K562 (cell line): ENCODE data around the gene NAP1L1. TPM values are rescaled to one million over a fixed set of nuclear protein-coding genes. Genes with fewer than 3 reads are reported as not detected.

ENCODE experiments used
- ATF2 ChIP-seq: sonication (generic); formaldehyde crosslinking; IDR thresholded peaks from 2 replicates; pipeline ENCODE4 v1.8.1; 2022; ENCODE audit warnings: missing genetic modification reagents
- BDP1 ChIP-seq: IDR thresholded peaks from 3 replicates; pipeline ENCODE4 v1.6.1; 2011; ENCODE audit not compliant: insufficient read length, insufficient read depth
- CBFB ChIP-seq: sonication (generic); formaldehyde crosslinking; IDR thresholded peaks from 2 replicates; pipeline ENCODE4 v1.4.0; 2020; ENCODE audit warnings: mild to moderate bottlenecking, missing genetic modification reagents
- CBX3 ChIP-seq, 2 experiments: IDR thresholded peaks; 1 replicate in 1 of 2; 2 replicates in 1 of 2; pipeline ENCODE4 v1.6.1; 2012; ENCODE audit warnings: inconsistent platforms in 2 of 2, low read length in 2 of 2, borderline replicate concordance in 1 of 2, control low read depth in 1 of 2
- EP400 ChIP-seq: fragments of 450-650 bp; IDR thresholded peaks from 2 replicates; pipeline ENCODE4 v1.6.1; 2017; ENCODE audit warnings: antibody characterized with exemption, mild to moderate bottlenecking, moderate library complexity
- KDM1A ChIP-seq, 2 experiments: fragments of 450-650 bp; IDR thresholded peaks; 2 replicates each; pipeline ENCODE4 v1.6.1; 2016; ENCODE audit warnings: mild to moderate bottlenecking in 2 of 2
- KLF16 ChIP-seq: IDR thresholded peaks from 2 replicates; pipeline ENCODE4 v1.6.1; 2016; ENCODE audit warnings: antibody characterized with exemption
- MCM2 ChIP-seq: fragments of 450-650 bp; IDR thresholded peaks from 2 replicates; pipeline ENCODE4 v1.6.1; 2017; ENCODE audit warnings: low read depth, mild to moderate bottlenecking
- MYNN ChIP-seq, 2 experiments: sonication (generic); formaldehyde crosslinking in 1 of 2; IDR thresholded peaks; 2 replicates each; pipeline versions ENCODE4 v1.5.0 to v1.6.1; 2016 to 2020; ENCODE audit warnings: antibody characterized with exemption in 1 of 2, missing genetic modification reagents in 1 of 2
- NBN ChIP-seq: fragments of 450-650 bp; IDR thresholded peaks from 2 replicates; pipeline ENCODE4 v1.6.1; 2016; ENCODE audit warnings: low read depth, mild to moderate bottlenecking
- NRF1 ChIP-seq, 2 experiments: fragments of 450-650 bp; IDR thresholded peaks in 1 of 2; conservative IDR thresholded peaks in 1 of 2; 2 replicates each; pipeline ENCODE4 v1.6.1; 2014; ENCODE audit warnings: mild to moderate bottlenecking in 2 of 2
- RFX7 ChIP-seq: fragments of 250-450 bp; sonication (Bioruptor Pico); IDR thresholded peaks from 2 replicates; pipeline ENCODE4 v1.5.1; 2021; ENCODE audit warnings: mild to moderate bottlenecking
- RHOXF2B ChIP-seq: fragments of 250-450 bp; sonication (Bioruptor Pico); conservative IDR thresholded peaks from 2 replicates; pipeline ENCODE4 v1.5.1; 2021
- ZNF124 ChIP-seq: sonication (generic); formaldehyde crosslinking; IDR thresholded peaks from 2 replicates; pipeline ENCODE4 v1.8.1; 2022; ENCODE audit warnings: missing genetic modification reagents
- ZNF311 ChIP-seq: fragments of 250-450 bp; sonication (Bioruptor Pico); IDR thresholded peaks from 2 replicates; pipeline ENCODE4 v1.4.0; 2020; ENCODE audit warnings: mild to moderate bottlenecking, moderate library complexity
- ZNF431 ChIP-seq: sonication (generic); formaldehyde crosslinking; IDR thresholded peaks from 2 replicates; pipeline ENCODE4 v1.8.0; 2022; ENCODE audit warnings: mild to moderate bottlenecking, missing genetic modification reagents
- polyA plus RNA-seq, 8 experiments: library from polyadenylated mRNA; depleted of rRNA in 4 of 8; stranded (reverse) in 5 of 8; unstranded in 3 of 8; fragments of >200 nt; fragmentation: Nextera tagmentation in 2 of 8; fragmentation: Illumina TruSeq in 1 of 8; extraction: Ambion mirVana in 2 of 8; extraction: Trizol in 1 of 8; gene quantifications; 2 replicates each; pipeline versions ENCODE4 v1.2.1 to v1.2.3, GENCODE V29; 2011 to 2014; ENCODE audit warnings: inconsistent platforms in 1 of 8, missing spikeins in 1 of 8
- total RNA-seq, 7 experiments: library from RNA; depleted of rRNA in 6 of 7; stranded (reverse); fragments of >200 nt in 6 of 7; fragmentation: Illumina TruSeq in 2 of 7; extraction: Trizol in 2 of 7; gene quantifications; 2 replicates each; pipeline versions ENCODE4 v1.2.1 to v1.2.3, GENCODE V29; 2011 to 2021; ENCODE audit warnings: low replicate concordance in 1 of 7
- TF ChIP-seq, protein P1 (sequence below): sonication (generic); formaldehyde crosslinking; IDR thresholded peaks from 2 replicates; pipeline ENCODE4 v1.8.0; 2022; ENCODE audit warnings: mild to moderate bottlenecking, missing genetic modification reagents
- TF ChIP-seq, protein P2 (sequence below): IDR thresholded peaks from 2 replicates; pipeline ENCODE4 v1.6.1; 2016; ENCODE audit warnings: missing genetic modification characterization, missing compliant biosample characterization
- TF ChIP-seq, protein P3 (sequence below): fragments of 250-450 bp; sonication (Bioruptor Pico); IDR thresholded peaks from 2 replicates; pipeline ENCODE4 v1.5.0; 2020; ENCODE audit warnings: mild to moderate bottlenecking, borderline replicate concordance

The NAP1L1 gene
- total and polyA plus RNA-seq, 9 of the 15 experiments (the other 6 are each of a cell fraction or from before 2014, with no cell fraction given), result 287 to 747 (median 450) TPM

- no peak for TF ChIP-seq CBFB (CRISPR knock-in tag)
- TF ChIP-seq RFX7 (CRISPR knock-in tag), result no peak
- no peak for TF ChIP-seq ZNF431 (CRISPR knock-in tag)
- TF ChIP-seq ZNF124 (CRISPR knock-in tag), result no peak
- TF ChIP-seq ATF2 (CRISPR knock-in tag), result no peak
- 0 out of 2 replicates have a peak, but pooled peaks have one; percentile 32 for TF ChIP-seq NBN
- TF ChIP-seq MYNN (IDR thresholded peaks at IDR 0.05), result peak; percentile 95
- TF ChIP-seq MYNN (CRISPR knock-in tag; IDR thresholded peaks at IDR 0.05), result no peak
- TF ChIP-seq KDM1A (IDR thresholded peaks at IDR 0.05), result 0 out of 4 replicates have a peak, but pooled peaks of 1 of the 2 experiments have one; percentile 12
- no peak; the same call in 1 of the 2 replicates for TF ChIP-seq KLF16
- TF ChIP-seq CBX3 (IDR thresholded peaks at IDR 0.05; ENCODE audit: borderline replicate concordance in 1 of 2, low read length in 2 of 2), result no peak
- no peak for TF ChIP-seq BDP1
- TF ChIP-seq, protein P1, sequence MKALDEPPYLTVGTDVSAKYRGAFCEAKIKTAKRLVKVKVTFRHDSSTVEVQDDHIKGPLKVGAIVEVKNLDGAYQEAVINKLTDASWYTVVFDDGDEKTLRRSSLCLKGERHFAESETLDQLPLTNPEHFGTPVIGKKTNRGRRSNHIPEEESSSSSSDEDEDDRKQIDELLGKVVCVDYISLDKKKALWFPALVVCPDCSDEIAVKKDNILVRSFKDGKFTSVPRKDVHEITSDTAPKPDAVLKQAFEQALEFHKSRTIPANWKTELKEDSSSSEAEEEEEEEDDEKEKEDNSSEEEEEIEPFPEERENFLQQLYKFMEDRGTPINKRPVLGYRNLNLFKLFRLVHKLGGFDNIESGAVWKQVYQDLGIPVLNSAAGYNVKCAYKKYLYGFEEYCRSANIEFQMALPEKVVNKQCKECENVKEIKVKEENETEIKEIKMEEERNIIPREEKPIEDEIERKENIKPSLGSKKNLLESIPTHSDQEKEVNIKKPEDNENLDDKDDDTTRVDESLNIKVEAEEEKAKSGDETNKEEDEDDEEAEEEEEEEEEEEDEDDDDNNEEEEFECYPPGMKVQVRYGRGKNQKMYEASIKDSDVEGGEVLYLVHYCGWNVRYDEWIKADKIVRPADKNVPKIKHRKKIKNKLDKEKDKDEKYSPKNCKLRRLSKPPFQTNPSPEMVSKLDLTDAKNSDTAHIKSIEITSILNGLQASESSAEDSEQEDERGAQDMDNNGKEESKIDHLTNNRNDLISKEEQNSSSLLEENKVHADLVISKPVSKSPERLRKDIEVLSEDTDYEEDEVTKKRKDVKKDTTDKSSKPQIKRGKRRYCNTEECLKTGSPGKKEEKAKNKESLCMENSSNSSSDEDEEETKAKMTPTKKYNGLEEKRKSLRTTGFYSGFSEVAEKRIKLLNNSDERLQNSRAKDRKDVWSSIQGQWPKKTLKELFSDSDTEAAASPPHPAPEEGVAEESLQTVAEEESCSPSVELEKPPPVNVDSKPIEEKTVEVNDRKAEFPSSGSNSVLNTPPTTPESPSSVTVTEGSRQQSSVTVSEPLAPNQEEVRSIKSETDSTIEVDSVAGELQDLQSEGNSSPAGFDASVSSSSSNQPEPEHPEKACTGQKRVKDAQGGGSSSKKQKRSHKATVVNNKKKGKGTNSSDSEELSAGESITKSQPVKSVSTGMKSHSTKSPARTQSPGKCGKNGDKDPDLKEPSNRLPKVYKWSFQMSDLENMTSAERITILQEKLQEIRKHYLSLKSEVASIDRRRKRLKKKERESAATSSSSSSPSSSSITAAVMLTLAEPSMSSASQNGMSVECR, result no peak
- TF ChIP-seq MCM2, result no peak
- TF ChIP-seq RHOXF2B (CRISPR knock-in tag), result no peak
- TF ChIP-seq, protein P2, sequence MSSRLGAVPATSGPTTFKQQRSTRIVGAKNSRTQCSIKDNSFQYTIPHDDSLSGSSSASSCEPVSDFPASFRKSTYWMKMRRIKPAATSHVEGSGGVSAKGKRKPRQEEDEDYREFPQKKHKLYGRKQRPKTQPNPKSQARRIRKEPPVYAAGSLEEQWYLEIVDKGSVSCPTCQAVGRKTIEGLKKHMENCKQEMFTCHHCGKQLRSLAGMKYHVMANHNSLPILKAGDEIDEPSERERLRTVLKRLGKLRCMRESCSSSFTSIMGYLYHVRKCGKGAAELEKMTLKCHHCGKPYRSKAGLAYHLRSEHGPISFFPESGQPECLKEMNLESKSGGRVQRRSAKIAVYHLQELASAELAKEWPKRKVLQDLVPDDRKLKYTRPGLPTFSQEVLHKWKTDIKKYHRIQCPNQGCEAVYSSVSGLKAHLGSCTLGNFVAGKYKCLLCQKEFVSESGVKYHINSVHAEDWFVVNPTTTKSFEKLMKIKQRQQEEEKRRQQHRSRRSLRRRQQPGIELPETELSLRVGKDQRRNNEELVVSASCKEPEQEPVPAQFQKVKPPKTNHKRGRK (tag), result no peak
- TF ChIP-seq ZNF311 (CRISPR knock-in tag), result no peak
- TF ChIP-seq EP400, result no peak
- no peak for TF ChIP-seq NRF1 (conservative IDR thresholded peaks at IDR 0.05 in 1 of 2, IDR thresholded peaks at IDR 0.05 in 1 of 2)
- TF ChIP-seq, protein P3, sequence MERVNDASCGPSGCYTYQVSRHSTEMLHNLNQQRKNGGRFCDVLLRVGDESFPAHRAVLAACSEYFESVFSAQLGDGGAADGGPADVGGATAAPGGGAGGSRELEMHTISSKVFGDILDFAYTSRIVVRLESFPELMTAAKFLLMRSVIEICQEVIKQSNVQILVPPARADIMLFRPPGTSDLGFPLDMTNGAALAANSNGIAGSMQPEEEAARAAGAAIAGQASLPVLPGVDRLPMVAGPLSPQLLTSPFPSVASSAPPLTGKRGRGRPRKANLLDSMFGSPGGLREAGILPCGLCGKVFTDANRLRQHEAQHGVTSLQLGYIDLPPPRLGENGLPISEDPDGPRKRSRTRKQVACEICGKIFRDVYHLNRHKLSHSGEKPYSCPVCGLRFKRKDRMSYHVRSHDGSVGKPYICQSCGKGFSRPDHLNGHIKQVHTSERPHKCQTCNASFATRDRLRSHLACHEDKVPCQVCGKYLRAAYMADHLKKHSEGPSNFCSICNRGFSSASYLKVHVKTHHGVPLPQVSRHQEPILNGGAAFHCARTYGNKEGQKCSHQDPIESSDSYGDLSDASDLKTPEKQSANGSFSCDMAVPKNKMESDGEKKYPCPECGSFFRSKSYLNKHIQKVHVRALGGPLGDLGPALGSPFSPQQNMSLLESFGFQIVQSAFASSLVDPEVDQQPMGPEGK (CRISPR knock-in tag), result no peak
Measured at GRCh38 chr12:76033081-76034011, 51.1 kb downstream of the NAP1L1 start (continued).
